ENCODE results near the gene C11orf68. TPM values are rescaled to one million over a fixed set of nuclear protein-coding genes. Genes with fewer than 3 reads are reported as not detected.

C11orf68 gene
- total RNA-seq, 1 donor from 2014 or later = 28.6 TPM

GRCh38 chr11:65942531-65942930 is 23.7 kb upstream of the C11orf68 start:
- no peak for TF ChIP-seq CTCF (IDR thresholded peaks at IDR 0.05; ENCODE audit: unreplicated experiment)
- H3K4me3 Mint-ChIP-seq (ENCODE audit: low read depth) = no peak overlapping the region
- H3K4me1 Mint-ChIP-seq (ENCODE audit: low read depth) = no peaks in the 10 kb centered on the region
- no peak for DNase-seq (ENCODE audit: low spot score, unreplicated experiment)
- peaks cover 27% of the 10 kb centered on the region for H3K27me3 Mint-ChIP-seq
- H3K27ac Mint-ChIP-seq = no peak overlapping the region
- H3K36me3 Mint-ChIP-seq (ENCODE audit: insufficient read depth) = no peaks in the 10 kb centered on the region
- no peaks in the 10 kb centered on the region for H3K9me3 Mint-ChIP-seq (ENCODE audit: low read depth)

- no peak for TF ChIP-seq CTCF (IDR thresholded peaks at IDR 0.05; ENCODE audit: unreplicated experiment)
- Mint-ChIP-seq H3K27ac (no peak overlapping the region), H3K36me3 (ENCODE audit: insufficient read depth) (no peaks in the 10 kb centered on the region), H3K9me3 (ENCODE audit: low read depth) (no peaks in the 10 kb centered on the region), H3K4me3 (ENCODE audit: low read depth) (no peak overlapping the region), H3K4me1 (ENCODE audit: low read depth) (no peaks in the 10 kb centered on the region), H3K27me3 (peaks cover 28% of the 10 kb centered on the region)
- DNase-seq (ENCODE audit: low spot score, unreplicated experiment) = no peak
These were observed 23.0 kb upstream of the C11orf68 start for GRCh38 chr11:65941720-65942310.

GRCh38 chr11:65937766-65938165 is 18.9 kb upstream of the C11orf68 start:
- Mint-ChIP-seq H3K9me3 (ENCODE audit: low read depth) (no peaks in the 10 kb centered on the region), H3K4me3 (ENCODE audit: low read depth) (no peak overlapping the region), H3K27ac (no peak overlapping the region), H3K27me3 (peaks cover 28% of the 10 kb centered on the region), H3K4me1 (ENCODE audit: low read depth) (no peaks in the 10 kb centered on the region), H3K36me3 (ENCODE audit: insufficient read depth) (no peaks in the 10 kb centered on the region)
- DNase-seq (ENCODE audit: low spot score, unreplicated experiment) = no peak
- no peak for TF ChIP-seq CTCF (IDR thresholded peaks at IDR 0.05; ENCODE audit: unreplicated experiment)

GRCh38 chr11:65934014-65934413 is 15.2 kb upstream of the C11orf68 start:
- peaks cover 11% of the 10 kb centered on the region for H3K27me3 Mint-ChIP-seq
- H3K9me3 Mint-ChIP-seq (ENCODE audit: low read depth) = no peaks in the 10 kb centered on the region
- no peaks in the 10 kb centered on the region for H3K36me3 Mint-ChIP-seq (ENCODE audit: insufficient read depth)
- H3K27ac Mint-ChIP-seq = no peak overlapping the region
- no peak for DNase-seq (ENCODE audit: low spot score, unreplicated experiment)
- no peak for TF ChIP-seq CTCF (IDR thresholded peaks at IDR 0.05; ENCODE audit: unreplicated experiment)
- H3K4me3 Mint-ChIP-seq (ENCODE audit: low read depth) = no peak overlapping the region
- no peaks in the 10 kb centered on the region for H3K4me1 Mint-ChIP-seq (ENCODE audit: low read depth)

- no peak for TF ChIP-seq CTCF (IDR thresholded peaks at IDR 0.05; ENCODE audit: unreplicated experiment)
- no peak overlapping the region for H3K4me3 Mint-ChIP-seq (ENCODE audit: low read depth)
- H3K27me3 Mint-ChIP-seq = peaks cover 4% of the 10 kb centered on the region
- no peaks in the 10 kb centered on the region for H3K4me1 Mint-ChIP-seq (ENCODE audit: low read depth)
- no peak for DNase-seq (ENCODE audit: low spot score, unreplicated experiment)
- no peaks in the 10 kb centered on the region for H3K9me3 Mint-ChIP-seq (ENCODE audit: low read depth)
- H3K36me3 Mint-ChIP-seq (ENCODE audit: insufficient read depth) = no peaks in the 10 kb centered on the region
- H3K27ac Mint-ChIP-seq = no peak overlapping the region
These were observed 13.7 kb upstream of the C11orf68 start for GRCh38 chr11:65932558-65932919.

Data from progenitor cell of endocrine pancreas (in vitro differentiated cells).